ENCODE measurements around the gene GLTPD2.

DNA sequence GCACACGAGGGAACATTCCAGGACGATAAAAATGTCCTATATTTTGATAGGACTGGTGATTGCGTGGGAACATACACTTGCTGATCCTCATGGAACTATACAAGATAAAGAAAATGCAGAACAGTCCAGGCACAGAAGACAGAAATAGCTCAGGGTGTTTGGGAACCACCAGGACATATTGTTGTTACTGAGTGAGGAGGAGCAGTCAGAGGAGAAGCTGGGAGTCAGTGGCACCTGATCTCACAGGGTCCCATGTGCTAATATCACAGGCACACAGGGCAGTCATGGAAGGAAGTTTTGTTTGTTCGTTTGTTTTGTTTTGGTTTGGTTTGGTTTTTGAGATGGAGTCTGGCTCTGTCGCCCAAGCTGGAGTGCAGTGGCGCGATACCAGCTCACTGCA is 23.9 kb downstream of the GLTPD2 start:
- TF ChIP-seq TOX (CRISPR knock-in tag; IDR thresholded peaks at IDR 0.05; ENCODE audit: borderline replicate concordance) (no peak), ZNF8 (CRISPR knock-in tag; IDR thresholded peaks at IDR 0.05) (no peak), ZC3H10 (CRISPR knock-in tag; IDR thresholded peaks at IDR 0.05) (no peak), POU6F1 (CRISPR knock-in tag; IDR thresholded peaks at IDR 0.05; ENCODE audit: borderline replicate concordance, low read depth) (no peak), ZFP3 (CRISPR knock-in tag; IDR thresholded peaks at IDR 0.05) (no peak), RARB (CRISPR knock-in tag; IDR thresholded peaks at IDR 0.05) (no peak)
- TF ChIP-seq, protein P1, sequence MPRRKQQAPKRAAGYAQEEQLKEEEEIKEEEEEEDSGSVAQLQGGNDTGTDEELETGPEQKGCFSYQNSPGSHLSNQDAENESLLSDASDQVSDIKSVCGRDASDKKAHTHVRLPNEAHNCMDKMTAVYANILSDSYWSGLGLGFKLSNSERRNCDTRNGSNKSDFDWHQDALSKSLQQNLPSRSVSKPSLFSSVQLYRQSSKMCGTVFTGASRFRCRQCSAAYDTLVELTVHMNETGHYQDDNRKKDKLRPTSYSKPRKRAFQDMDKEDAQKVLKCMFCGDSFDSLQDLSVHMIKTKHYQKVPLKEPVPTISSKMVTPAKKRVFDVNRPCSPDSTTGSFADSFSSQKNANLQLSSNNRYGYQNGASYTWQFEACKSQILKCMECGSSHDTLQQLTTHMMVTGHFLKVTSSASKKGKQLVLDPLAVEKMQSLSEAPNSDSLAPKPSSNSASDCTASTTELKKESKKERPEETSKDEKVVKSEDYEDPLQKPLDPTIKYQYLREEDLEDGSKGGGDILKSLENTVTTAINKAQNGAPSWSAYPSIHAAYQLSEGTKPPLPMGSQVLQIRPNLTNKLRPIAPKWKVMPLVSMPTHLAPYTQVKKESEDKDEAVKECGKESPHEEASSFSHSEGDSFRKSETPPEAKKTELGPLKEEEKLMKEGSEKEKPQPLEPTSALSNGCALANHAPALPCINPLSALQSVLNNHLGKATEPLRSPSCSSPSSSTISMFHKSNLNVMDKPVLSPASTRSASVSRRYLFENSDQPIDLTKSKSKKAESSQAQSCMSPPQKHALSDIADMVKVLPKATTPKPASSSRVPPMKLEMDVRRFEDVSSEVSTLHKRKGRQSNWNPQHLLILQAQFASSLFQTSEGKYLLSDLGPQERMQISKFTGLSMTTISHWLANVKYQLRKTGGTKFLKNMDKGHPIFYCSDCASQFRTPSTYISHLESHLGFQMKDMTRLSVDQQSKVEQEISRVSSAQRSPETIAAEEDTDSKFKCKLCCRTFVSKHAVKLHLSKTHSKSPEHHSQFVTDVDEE (CRISPR knock-in tag; IDR thresholded peaks at IDR 0.05): no peak
- TF ChIP-seq, protein P2, sequence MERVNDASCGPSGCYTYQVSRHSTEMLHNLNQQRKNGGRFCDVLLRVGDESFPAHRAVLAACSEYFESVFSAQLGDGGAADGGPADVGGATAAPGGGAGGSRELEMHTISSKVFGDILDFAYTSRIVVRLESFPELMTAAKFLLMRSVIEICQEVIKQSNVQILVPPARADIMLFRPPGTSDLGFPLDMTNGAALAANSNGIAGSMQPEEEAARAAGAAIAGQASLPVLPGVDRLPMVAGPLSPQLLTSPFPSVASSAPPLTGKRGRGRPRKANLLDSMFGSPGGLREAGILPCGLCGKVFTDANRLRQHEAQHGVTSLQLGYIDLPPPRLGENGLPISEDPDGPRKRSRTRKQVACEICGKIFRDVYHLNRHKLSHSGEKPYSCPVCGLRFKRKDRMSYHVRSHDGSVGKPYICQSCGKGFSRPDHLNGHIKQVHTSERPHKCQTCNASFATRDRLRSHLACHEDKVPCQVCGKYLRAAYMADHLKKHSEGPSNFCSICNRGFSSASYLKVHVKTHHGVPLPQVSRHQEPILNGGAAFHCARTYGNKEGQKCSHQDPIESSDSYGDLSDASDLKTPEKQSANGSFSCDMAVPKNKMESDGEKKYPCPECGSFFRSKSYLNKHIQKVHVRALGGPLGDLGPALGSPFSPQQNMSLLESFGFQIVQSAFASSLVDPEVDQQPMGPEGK (CRISPR knock-in tag; IDR thresholded peaks at IDR 0.05; ENCODE audit: borderline replicate concordance): no peak
- TF ChIP-seq, protein P3, sequence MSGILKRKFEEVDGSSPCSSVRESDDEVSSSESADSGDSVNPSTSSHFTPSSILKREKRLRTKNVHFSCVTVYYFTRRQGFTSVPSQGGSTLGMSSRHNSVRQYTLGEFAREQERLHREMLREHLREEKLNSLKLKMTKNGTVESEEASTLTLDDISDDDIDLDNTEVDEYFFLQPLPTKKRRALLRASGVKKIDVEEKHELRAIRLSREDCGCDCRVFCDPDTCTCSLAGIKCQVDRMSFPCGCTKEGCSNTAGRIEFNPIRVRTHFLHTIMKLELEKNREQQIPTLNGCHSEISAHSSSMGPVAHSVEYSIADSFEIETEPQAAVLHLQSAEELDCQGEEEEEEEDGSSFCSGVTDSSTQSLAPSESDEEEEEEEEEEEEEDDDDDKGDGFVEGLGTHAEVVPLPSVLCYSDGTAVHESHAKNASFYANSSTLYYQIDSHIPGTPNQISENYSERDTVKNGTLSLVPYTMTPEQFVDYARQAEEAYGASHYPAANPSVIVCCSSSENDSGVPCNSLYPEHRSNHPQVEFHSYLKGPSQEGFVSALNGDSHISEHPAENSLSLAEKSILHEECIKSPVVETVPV (CRISPR knock-in tag; IDR thresholded peaks at IDR 0.05): no peak
